Duodenal mucosa (tissue), 2 donors: Measurements from ENCODE around the gene FYN.
"Not testable (repeated sequence)": the region's sequence is repeated elsewhere in the genome, so short reads cannot be mapped to it uniquely, and the experiment has no call there.

ENCODE experiments used
- H3K27ac ChIP-seq: one replicate; pipeline ENCODE4 v1.7.0; 2013; ENCODE audit warnings: low read depth, low read length
- H3K27me3 ChIP-seq, 2 donors: one replicate each; pipeline ENCODE4 v1.7.0; 2013; ENCODE audit warnings: low read length in 2 of 2, control low read depth in 1 of 2; ENCODE audit not compliant: insufficient read depth in 2 of 2, control insufficient read depth in 1 of 2
- H3K36me3 ChIP-seq, 2 donors: one replicate each; pipeline ENCODE4 v1.7.0; 2013; ENCODE audit warnings: low read length in 2 of 2, control low read depth in 1 of 2; ENCODE audit not compliant: insufficient read depth in 2 of 2, control insufficient read depth in 1 of 2
- H3K4me1 ChIP-seq, 2 donors: one replicate each; pipeline ENCODE4 v1.7.0; 2013; ENCODE audit warnings: low read length in 2 of 2, control low read depth in 1 of 2; ENCODE audit not compliant: insufficient read depth in 2 of 2, control insufficient read depth in 1 of 2
- H3K4me3 ChIP-seq, 2 donors: one replicate each; pipeline ENCODE4 v1.7.0; 2013; ENCODE audit warnings: low read length in 2 of 2, low read depth in 1 of 2
- H3K9ac ChIP-seq, 2 donors: one replicate each; pipeline ENCODE4 v1.7.0; 2013; ENCODE audit warnings: low read length in 2 of 2, low read depth in 1 of 2
- H3K9me3 ChIP-seq, 2 donors: one replicate each; pipeline ENCODE4 v1.7.0; 2013; ENCODE audit warnings: low read length in 2 of 2, control low read depth in 1 of 2; ENCODE audit not compliant: control insufficient read depth in 1 of 2

Gene FYN

GRCh38 chr6:111837007-111837406, 36.2 kb downstream of the FYN start:
- Histone ChIP-seq H3K9me3 (no peaks in the 10 kb centered on the region), H3K9ac (no peak overlapping the region), H3K27ac (no peak overlapping the region), H3K4me1 (peaks cover 8 to 13% of the 10 kb centered on the region in 2 donors), H3K4me3 (no peak overlapping the region), H3K36me3 (no peaks in the 10 kb centered on the region), H3K27me3 (no peaks in the 10 kb centered on the region)

GRCh38 chr6:111835807-111836206, 37.4 kb downstream of the FYN start:
- H3K36me3 ChIP-seq, result no peaks in the 10 kb centered on the region
- peaks cover 0 to 7% of the 10 kb centered on the region in 2 donors for H3K4me1 ChIP-seq
- no peaks in the 10 kb centered on the region for H3K27me3 ChIP-seq
- H3K9me3 ChIP-seq, result no peaks in the 10 kb centered on the region
- H3K4me3 ChIP-seq, result no peak overlapping the region
- H3K9ac ChIP-seq, result no peak overlapping the region
- no peak overlapping the region for H3K27ac ChIP-seq

GRCh38 chr6:111835398-111835797, 37.9 kb downstream of the FYN start:
- not testable (repeated sequence) for H3K4me1 ChIP-seq, H3K27ac ChIP-seq, H3K27me3 ChIP-seq, H3K4me3 ChIP-seq, H3K9me3 ChIP-seq, H3K9ac ChIP-seq, H3K36me3 ChIP-seq

- Histone ChIP-seq H3K27ac (no peak overlapping the region), H3K4me1 (peaks cover 0 to 7% of the 10 kb centered on the region in 2 donors), H3K36me3 (no peaks in the 10 kb centered on the region), H3K9ac (no peak overlapping the region), H3K9me3 (no peaks in the 10 kb centered on the region), H3K27me3 (no peaks in the 10 kb centered on the region), H3K4me3 (no peak overlapping the region)
These were observed 38.9 kb downstream of the FYN start for GRCh38 chr6:111834356-111834755.

GRCh38 chr6:111832833-111833418, 40.3 kb downstream of the FYN start:
- Histone ChIP-seq H3K9me3 (no peaks in the 10 kb centered on the region), H3K9ac (no peak overlapping the region), H3K4me3 (no peak overlapping the region), H3K36me3 (no peaks in the 10 kb centered on the region), H3K4me1 (peaks cover 0 to 7% of the 10 kb centered on the region in 2 donors), H3K27ac (no peak overlapping the region), H3K27me3 (no peaks in the 10 kb centered on the region)

GRCh38 chr6:111831408-111831807, 41.8 kb downstream of the FYN start:
- Histone ChIP-seq H3K9ac (no peak overlapping the region), H3K4me3 (no peak overlapping the region), H3K4me1 (peaks cover 0 to 7% of the 10 kb centered on the region in 2 donors), H3K27me3 (no peaks in the 10 kb centered on the region), H3K36me3 (no peaks in the 10 kb centered on the region), H3K27ac (no peak overlapping the region), H3K9me3 (no peaks in the 10 kb centered on the region)

GRCh38 chr6:111829998-111830397, 43.3 kb downstream of the FYN start:
- H3K27me3 ChIP-seq, result no peaks in the 10 kb centered on the region
- peaks cover 0 to 7% of the 10 kb centered on the region in 2 donors for H3K4me1 ChIP-seq
- H3K27ac ChIP-seq, result no peak overlapping the region
- H3K36me3 ChIP-seq, result no peaks in the 10 kb centered on the region
- no peak overlapping the region for H3K4me3 ChIP-seq
- no peak overlapping the region for H3K9ac ChIP-seq
- no peaks in the 10 kb centered on the region for H3K9me3 ChIP-seq

GRCh38 chr6:111829581-111829980, 43.7 kb downstream of the FYN start:
- Histone ChIP-seq H3K9ac (no peak overlapping the region), H3K27me3 (no peaks in the 10 kb centered on the region), H3K36me3 (no peaks in the 10 kb centered on the region), H3K27ac (no peak overlapping the region), H3K4me3 (no peak overlapping the region), H3K9me3 (no peaks in the 10 kb centered on the region), H3K4me1 (peaks cover 0 to 7% of the 10 kb centered on the region in 2 donors)

GRCh38 chr6:111828809-111829208, 44.4 kb downstream of the FYN start:
- Histone ChIP-seq H3K27me3 (no peaks in the 10 kb centered on the region), H3K4me1 (peaks cover 5 to 7% of the 10 kb centered on the region in 2 donors), H3K36me3 (no peaks in the 10 kb centered on the region), H3K9ac (no peak overlapping the region), H3K4me3 (no peak overlapping the region), H3K9me3 (no peaks in the 10 kb centered on the region), H3K27ac (no peak overlapping the region)

- Histone ChIP-seq H3K4me1 (peaks cover 0 to 11% of the 10 kb centered on the region in 2 donors), H3K36me3 (no peaks in the 10 kb centered on the region), H3K4me3 (no peak overlapping the region), H3K9me3 (no peaks in the 10 kb centered on the region), H3K27me3 (no peaks in the 10 kb centered on the region), H3K27ac (no peak overlapping the region), H3K9ac (no peak overlapping the region)
These were observed 47.7 kb downstream of the FYN start for GRCh38 chr6:111825439-111826086.
